Measurements from ENCODE around the gene DSC1.

- TF ChIP-seq POLR2A (IDR thresholded peaks at IDR 0.05; ENCODE audit: low read depth, low read length) (no peak), TAF1 (IDR thresholded peaks at IDR 0.05; ENCODE audit: borderline replicate concordance, low read depth, low read length) (no peak), POLR2AphosphoS5 (IDR thresholded peaks at IDR 0.05; ENCODE audit: low read depth, low read length) (no peak)
These were observed 69.4 kb downstream of the DSC1 start for GRCh38 chr18:31093294-31093693.

Measured in GM12892 (cell line).